ENCODE results near the gene TFCP2L1. TPM values are rescaled to one million over a fixed set of nuclear protein-coding genes. Genes with fewer than 3 reads are reported as not detected.

Gene TFCP2L1
- total RNA-seq, 1 experiment from 2014 or later, result 1.8 TPM

GRCh38 chr2:121243821-121244460 lies 41.1 kb downstream of the TFCP2L1 start:
- Histone ChIP-seq H2BK5ac (ENCODE audit: insufficient read length, low read length) (no peak overlapping the region), H3K4me1 (ENCODE audit: insufficient read depth, low read length) (no peaks in the 10 kb centered on the region), H3K23ac (ENCODE audit: insufficient read length, low read depth, low read length) (no peak overlapping the region), H4K91ac (ENCODE audit: insufficient read length, low read depth, low read length) (no peak overlapping the region), H3K9ac (ENCODE audit: extremely low read depth, insufficient read length, low read length) (no peak overlapping the region), H2BK15ac (ENCODE audit: low read depth, low read length) (no peak overlapping the region), H2AFZ (ENCODE audit: low read length) (no peak overlapping the region), H4K8ac (replicated peaks; ENCODE audit: insufficient read length, low read depth, low read length) (no peak overlapping the region), H2AK5ac (ENCODE audit: insufficient read length, low read length) (no peak overlapping the region), H2BK120ac (ENCODE audit: low read depth, low read length, poor library complexity, severe bottlenecking) (no peak overlapping the region), H2BK20ac (ENCODE audit: low read depth, low read length, poor library complexity, severe bottlenecking) (no peak overlapping the region), H3K18ac (ENCODE audit: insufficient read length, low read depth, low read length) (no peak overlapping the region), H3K4me2 (ENCODE audit: insufficient read depth, insufficient read length, low read length) (no peak overlapping the region), H3K9me3 (ENCODE audit: control insufficient read depth, low read depth, low read length) (no peaks in the 10 kb centered on the region), H3K27ac (ENCODE audit: insufficient read length, low read depth, low read length) (no peak overlapping the region), H2BK12ac (ENCODE audit: insufficient read length, low read depth, low read length) (no peak overlapping the region), H3K79me1 (ENCODE audit: insufficient read depth, low read depth, low read length, poor library complexity, severe bottlenecking) (no peaks in the 10 kb centered on the region), H3K14ac (ENCODE audit: insufficient read depth, low read length) (no peak overlapping the region; the same call in 1 of the 2 replicates), H3K23me2 (ENCODE audit: insufficient read length, low read depth, low read length, poor library complexity, severe bottlenecking) (no peaks in the 10 kb centered on the region), H3T11ph (ENCODE audit: low read length) (no peak overlapping the region), H3K56ac (ENCODE audit: insufficient read length, low read depth, low read length) (no peak overlapping the region), H3K27me3 (ENCODE audit: insufficient read depth, low read length) (no peaks in the 10 kb centered on the region), H4K5ac (ENCODE audit: insufficient read length, low read depth, low read length) (no peak overlapping the region), H4K20me1 (ENCODE audit: control insufficient read depth, insufficient read depth, insufficient read length) (no peaks in the 10 kb centered on the region), H3K4ac (ENCODE audit: low read depth, low read length) (no peak overlapping the region), H3K79me2 (ENCODE audit: insufficient read depth, low read length) (no peaks in the 10 kb centered on the region)
- no peak overlapping the region for H3K4me3 Mint-ChIP-seq
- no peak for DNase-seq
- TF ChIP-seq, protein P1, sequence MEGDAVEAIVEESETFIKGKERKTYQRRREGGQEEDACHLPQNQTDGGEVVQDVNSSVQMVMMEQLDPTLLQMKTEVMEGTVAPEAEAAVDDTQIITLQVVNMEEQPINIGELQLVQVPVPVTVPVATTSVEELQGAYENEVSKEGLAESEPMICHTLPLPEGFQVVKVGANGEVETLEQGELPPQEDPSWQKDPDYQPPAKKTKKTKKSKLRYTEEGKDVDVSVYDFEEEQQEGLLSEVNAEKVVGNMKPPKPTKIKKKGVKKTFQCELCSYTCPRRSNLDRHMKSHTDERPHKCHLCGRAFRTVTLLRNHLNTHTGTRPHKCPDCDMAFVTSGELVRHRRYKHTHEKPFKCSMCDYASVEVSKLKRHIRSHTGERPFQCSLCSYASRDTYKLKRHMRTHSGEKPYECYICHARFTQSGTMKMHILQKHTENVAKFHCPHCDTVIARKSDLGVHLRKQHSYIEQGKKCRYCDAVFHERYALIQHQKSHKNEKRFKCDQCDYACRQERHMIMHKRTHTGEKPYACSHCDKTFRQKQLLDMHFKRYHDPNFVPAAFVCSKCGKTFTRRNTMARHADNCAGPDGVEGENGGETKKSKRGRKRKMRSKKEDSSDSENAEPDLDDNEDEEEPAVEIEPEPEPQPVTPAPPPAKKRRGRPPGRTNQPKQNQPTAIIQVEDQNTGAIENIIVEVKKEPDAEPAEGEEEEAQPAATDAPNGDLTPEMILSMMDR (conservative IDR thresholded peaks at IDR 0.05), result no peak
- peaks cover 2% of the 10 kb centered on the region for H3K27me3 Mint-ChIP-seq (ENCODE audit: low read depth)
- H3K27ac Mint-ChIP-seq, result no peak overlapping the region
- no peaks in the 10 kb centered on the region for H3K9me3 Mint-ChIP-seq
- no CpG with 5 or more reads among the region's 16 CpGs for WGBS (ENCODE audit: extremely low coverage, insufficient read length, low lambda C conversion rate)
- no peaks in the 10 kb centered on the region for H3K36me3 Mint-ChIP-seq (ENCODE audit: insufficient read depth in 1 of 3, low read depth in 3 of 3)
- peaks cover 0 to under 1% of the 10 kb centered on the region in 2 experiments; a peak in 1 of 4 replicates for H3K4me1 Mint-ChIP-seq

All from H9 (cell line).